Muscle of leg (tissue), 9 donors: ENCODE data around the gene ZNF354C. TPM values are rescaled to one million over a fixed set of nuclear protein-coding genes. Genes with fewer than 3 reads are reported as not detected.

Source experiments
- polyA plus RNA-seq, 8 donors: library from polyadenylated mRNA; unstranded; fragments of 120-200 nt; gene quantifications; one replicate each; pipeline versions ENCODE4 v1.2.1 to v1.2.3, GENCODE V29; 2013; ENCODE audit warnings: inconsistent platforms in 1 of 8, low replicate concordance in 1 of 8; ENCODE audit not compliant: insufficient read length in 8 of 8, insufficient read depth in 1 of 8
- total RNA-seq: library from RNA; stranded (reverse); fragments of 120-200 nt; gene quantifications from one replicate; pipeline ENCODE4 v1.2.4, GENCODE V29; 2013

ZNF354C gene
- total and polyA plus RNA-seq, 9 donors = 4.9 to 11.0 (median 8.6) TPM

Other genes with a start within 250 kb of the ZNF354C start
- 13.3 TPM for gene ZNF354B, start 200.4 kb upstream of the ZNF354C start, total RNA-seq
- gene ZNF354B, start 200.4 kb upstream of the ZNF354C start, polyA plus RNA-seq = 10 to 100 TPM; 10.8 to 16.2 (median 13.1) TPM
- gene ZFP2, start 164.5 kb upstream of the ZNF354C start, total RNA-seq = 2.9 TPM
- 1 to 10 TPM; 1.6 to 2.5 (median 2.2) TPM for gene ZFP2, start 164.5 kb upstream of the ZNF354C start, polyA plus RNA-seq
- gene ZNF454, start 119.2 kb upstream of the ZNF354C start, total RNA-seq = 4.9 TPM
- 1 to 10 TPM; 2.5 to 4.6 (median 3.1) TPM for gene ZNF454, start 119.2 kb upstream of the ZNF354C start, polyA plus RNA-seq
- not detected for gene GRM6, start 65.1 kb upstream of the ZNF354C start, total RNA-seq
- gene GRM6, start 65.1 kb upstream of the ZNF354C start, polyA plus RNA-seq = 1 to 10 TPM in 1 of 8 donors, under 1 TPM in 7; 0.23 to 1.1 (median 0.59) TPM
- 6.0 TPM for gene ZNF879, start 36.6 kb upstream of the ZNF354C start, total RNA-seq
- gene ZNF879, start 36.6 kb upstream of the ZNF354C start, polyA plus RNA-seq = 1 to 10 TPM; 3.1 to 4.3 (median 3.8) TPM